Measurements from ENCODE around the gene C16orf54.
A peak's percentile ranks its signal among the peaks of the same experiment; 100 is the strongest.
"Not testable (repeated sequence)": the region's sequence is repeated elsewhere in the genome, so short reads cannot be mapped to it uniquely, and the experiment has no call there.

Gene C16orf54

DNA sequence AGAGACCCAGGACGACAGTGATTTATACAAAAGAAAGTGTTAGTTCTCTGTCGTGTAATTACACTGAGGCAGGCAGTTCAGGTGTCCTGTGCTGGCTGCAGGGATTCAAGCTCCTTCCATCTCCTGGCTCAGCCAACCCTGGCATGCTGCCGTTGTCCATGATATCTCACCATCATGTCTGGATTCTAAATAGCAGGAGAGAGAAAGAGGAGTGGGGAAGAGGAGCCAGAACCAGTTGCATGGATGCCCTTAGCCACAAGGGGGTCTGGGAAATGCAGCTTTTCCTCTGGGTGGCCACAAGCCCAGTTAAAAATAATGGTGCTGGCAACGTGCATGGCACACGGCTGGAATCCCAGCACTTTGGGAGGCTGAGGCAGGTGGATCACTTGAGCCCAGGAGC lies 9.7 kb downstream of the C16orf54 start:
- Histone ChIP-seq H3K4me1 (ENCODE audit: control insufficient read depth, insufficient read depth, low read length) (no peaks in the 10 kb centered on the region), H3K4me3 (ENCODE audit: low read length) (no peak overlapping the region), H3K9ac (ENCODE audit: low read length) (no peak overlapping the region), H3K36me3 (ENCODE audit: control insufficient read depth, insufficient read depth, low read length, severe bottlenecking) (no peaks in the 10 kb centered on the region), H3K9me3 (ENCODE audit: control insufficient read depth, low read length) (peaks cover 4% of the 10 kb centered on the region), H3K27me3 (replicated peaks; ENCODE audit: control insufficient read depth, insufficient read depth, low read length) (peaks cover 31% of the 10 kb centered on the region)
- no peak for DNase-seq (ENCODE audit: low read depth)

DNA sequence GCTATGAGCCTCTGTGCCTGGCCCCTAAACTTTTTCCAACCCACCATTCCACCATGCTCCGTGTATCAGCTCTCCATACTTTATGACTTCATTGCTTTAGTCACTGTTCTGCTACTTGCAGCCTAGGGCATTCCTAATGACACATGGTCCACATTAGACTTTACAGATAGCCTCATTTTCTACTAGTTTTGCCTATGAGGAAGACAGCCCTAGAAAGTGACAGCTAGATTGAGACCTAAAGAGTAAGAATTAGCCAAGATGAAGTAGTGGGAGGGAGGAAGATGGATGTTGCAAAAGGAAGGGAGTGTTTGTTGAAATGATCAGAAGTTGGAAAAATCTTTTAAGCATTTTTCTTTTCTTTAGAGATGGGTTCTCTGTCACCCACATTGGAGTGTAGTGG lies 11.0 kb downstream of the C16orf54 start:
- H3K27me3 ChIP-seq (replicated peaks; ENCODE audit: control insufficient read depth, insufficient read depth, low read length), result peaks cover 24% of the 10 kb centered on the region
- no peaks in the 10 kb centered on the region for H3K4me1 ChIP-seq (ENCODE audit: control insufficient read depth, insufficient read depth, low read length)
- no peak for DNase-seq (ENCODE audit: low read depth)
- peaks cover 4% of the 10 kb centered on the region for H3K9me3 ChIP-seq (ENCODE audit: control insufficient read depth, low read length)
- H3K4me3 ChIP-seq (ENCODE audit: low read length), result no peak overlapping the region
- no peak overlapping the region for H3K9ac ChIP-seq (ENCODE audit: low read length)
- H3K36me3 ChIP-seq (ENCODE audit: control insufficient read depth, insufficient read depth, low read length, severe bottlenecking), result no peaks in the 10 kb centered on the region

DNA sequence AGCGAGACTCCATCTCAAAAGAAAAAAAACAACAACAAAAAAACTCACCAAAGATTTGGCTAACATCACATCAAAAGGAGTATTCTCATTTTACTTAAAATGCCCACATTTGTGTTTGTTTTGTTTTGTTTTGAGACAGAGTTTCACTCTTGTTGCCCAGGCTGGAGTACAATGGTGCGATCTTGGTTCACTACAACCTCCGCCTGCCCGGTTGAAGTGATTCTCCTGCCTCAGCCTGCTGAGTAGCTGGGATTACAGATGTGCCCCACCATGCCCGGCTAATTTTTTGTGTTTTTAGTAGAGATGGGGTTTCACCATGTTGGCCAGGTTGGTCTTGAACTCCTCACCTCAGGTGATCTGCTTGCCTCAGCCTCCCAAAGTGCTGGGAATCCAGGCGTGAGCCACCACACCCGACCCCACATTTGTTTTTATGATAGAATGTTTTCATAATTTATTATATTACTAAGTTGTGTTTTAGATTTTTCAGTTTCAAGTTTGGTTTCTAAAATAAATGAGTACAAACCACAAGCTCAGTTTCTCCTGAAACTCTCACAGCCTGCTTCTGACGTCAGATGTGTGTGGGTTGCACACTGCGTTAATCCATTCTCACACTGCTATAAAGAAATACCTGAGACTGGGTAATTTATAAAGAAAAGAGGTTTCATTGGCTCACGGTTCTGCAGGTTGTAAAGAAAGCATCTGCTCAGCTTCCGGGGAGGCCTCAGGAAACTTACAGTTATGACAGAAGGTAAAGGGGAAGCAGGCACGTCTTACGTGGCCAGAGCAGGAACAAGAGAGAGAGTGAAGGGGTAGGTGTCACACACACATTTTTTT lies 13.8 kb downstream of the C16orf54 start:
- not testable (repeated sequence) for H3K9me3 ChIP-seq (ENCODE audit: control insufficient read depth, low read length); H3K36me3 ChIP-seq (ENCODE audit: control insufficient read depth, insufficient read depth, low read length, severe bottlenecking); DNase-seq (ENCODE audit: low read depth); H3K4me1 ChIP-seq (ENCODE audit: control insufficient read depth, insufficient read depth, low read length); H3K9ac ChIP-seq (ENCODE audit: low read length); H3K4me3 ChIP-seq (ENCODE audit: low read length)
- peaks cover 24% of the 10 kb centered on the region for H3K27me3 ChIP-seq (replicated peaks; ENCODE audit: control insufficient read depth, insufficient read depth, low read length)

DNA sequence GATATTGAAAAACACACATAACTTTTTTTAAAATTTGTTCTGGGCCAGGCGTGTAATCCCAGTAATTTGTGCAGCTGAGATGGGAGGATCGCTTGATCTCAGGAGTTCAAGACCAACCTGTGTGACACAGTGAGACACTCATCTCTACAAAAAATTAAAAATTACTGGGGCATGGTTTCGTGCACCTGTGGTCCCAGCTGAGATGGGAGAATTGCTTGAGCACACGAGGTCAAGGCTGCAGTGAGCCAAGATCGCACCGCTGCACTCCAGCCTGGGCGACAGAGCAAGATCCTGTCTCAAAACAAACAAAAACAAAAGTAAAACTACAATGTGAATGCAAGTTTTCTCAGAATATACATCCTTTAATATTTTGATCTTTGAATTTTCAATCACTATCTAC lies 15.1 kb downstream of the C16orf54 start:
- H3K9me3 ChIP-seq (ENCODE audit: control insufficient read depth, low read length), result peaks cover 4% of the 10 kb centered on the region
- no peak for DNase-seq (ENCODE audit: low read depth)
- H3K36me3 ChIP-seq (ENCODE audit: control insufficient read depth, insufficient read depth, low read length, severe bottlenecking), result no peaks in the 10 kb centered on the region
- no peak overlapping the region for H3K4me3 ChIP-seq (ENCODE audit: low read length)
- no peak overlapping the region for H3K9ac ChIP-seq (ENCODE audit: low read length)
- H3K27me3 ChIP-seq (replicated peaks; ENCODE audit: control insufficient read depth, insufficient read depth, low read length), result peaks cover 17% of the 10 kb centered on the region
- peaks cover 5% of the 10 kb centered on the region for H3K4me1 ChIP-seq (ENCODE audit: control insufficient read depth, insufficient read depth, low read length)

DNA sequence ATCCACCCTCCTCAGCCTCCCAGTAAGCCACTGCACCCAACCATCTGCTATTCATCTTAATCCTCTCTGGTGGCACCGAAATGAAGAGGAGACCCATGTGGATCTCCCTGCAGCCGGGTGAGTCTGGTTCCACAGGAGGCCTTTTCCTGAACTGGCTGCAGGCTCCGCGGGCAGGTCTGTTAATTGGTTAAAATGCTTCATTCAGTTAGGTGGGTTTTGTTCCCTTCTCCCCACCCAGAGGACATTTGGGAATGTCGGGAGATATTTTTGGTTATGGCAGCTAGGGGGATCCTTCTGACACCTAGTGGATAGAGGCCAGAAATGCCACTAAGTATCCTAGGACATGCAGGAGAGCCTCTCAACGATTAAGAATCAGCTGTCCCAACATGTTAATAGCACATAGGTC lies 16.7 kb downstream of the C16orf54 start:
- peak; percentile 71 for DNase-seq (ENCODE audit: low read depth)
- Histone ChIP-seq H3K9me3 (ENCODE audit: control insufficient read depth, low read length) (no peaks in the 10 kb centered on the region), H3K4me1 (ENCODE audit: control insufficient read depth, insufficient read depth, low read length) (peaks cover 5% of the 10 kb centered on the region), H3K9ac (ENCODE audit: low read length) (peak overlapping the region; percentile 16), H3K27me3 (replicated peaks; ENCODE audit: control insufficient read depth, insufficient read depth, low read length) (peaks cover 11% of the 10 kb centered on the region), H3K36me3 (ENCODE audit: control insufficient read depth, insufficient read depth, low read length, severe bottlenecking) (no peaks in the 10 kb centered on the region), H3K4me3 (ENCODE audit: low read length) (peak overlapping the region; percentile 34)

DNA sequence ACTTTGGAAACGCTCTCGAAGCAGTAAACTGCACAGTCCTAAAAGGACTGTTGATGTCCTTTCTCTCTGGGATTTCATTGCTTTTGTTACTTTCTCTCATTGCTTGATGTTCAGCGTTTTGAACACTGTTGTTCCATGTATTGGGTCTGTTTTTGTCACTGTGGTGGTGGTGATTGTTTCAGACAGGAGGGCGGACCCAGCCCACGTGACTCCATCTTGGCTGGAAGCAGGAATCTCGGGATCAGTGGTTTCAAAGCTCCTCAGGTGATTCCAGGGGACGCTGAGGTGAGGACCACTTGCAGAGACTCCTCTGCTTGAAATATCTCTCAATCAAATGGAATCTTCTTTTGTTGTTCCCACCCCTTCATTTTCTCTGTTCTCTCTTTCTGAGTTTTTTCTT lies 18.3 kb downstream of the C16orf54 start:
- DNase-seq (ENCODE audit: low read depth), result no peak
- peaks cover 5% of the 10 kb centered on the region for H3K4me1 ChIP-seq (ENCODE audit: control insufficient read depth, insufficient read depth, low read length)
- H3K27me3 ChIP-seq (replicated peaks; ENCODE audit: control insufficient read depth, insufficient read depth, low read length), result peaks cover 11% of the 10 kb centered on the region
- no peak overlapping the region for H3K4me3 ChIP-seq (ENCODE audit: low read length)
- no peaks in the 10 kb centered on the region for H3K36me3 ChIP-seq (ENCODE audit: control insufficient read depth, insufficient read depth, low read length, severe bottlenecking)
- H3K9ac ChIP-seq (ENCODE audit: low read length), result no peak overlapping the region
- H3K9me3 ChIP-seq (ENCODE audit: control insufficient read depth, low read length), result no peaks in the 10 kb centered on the region

DNA sequence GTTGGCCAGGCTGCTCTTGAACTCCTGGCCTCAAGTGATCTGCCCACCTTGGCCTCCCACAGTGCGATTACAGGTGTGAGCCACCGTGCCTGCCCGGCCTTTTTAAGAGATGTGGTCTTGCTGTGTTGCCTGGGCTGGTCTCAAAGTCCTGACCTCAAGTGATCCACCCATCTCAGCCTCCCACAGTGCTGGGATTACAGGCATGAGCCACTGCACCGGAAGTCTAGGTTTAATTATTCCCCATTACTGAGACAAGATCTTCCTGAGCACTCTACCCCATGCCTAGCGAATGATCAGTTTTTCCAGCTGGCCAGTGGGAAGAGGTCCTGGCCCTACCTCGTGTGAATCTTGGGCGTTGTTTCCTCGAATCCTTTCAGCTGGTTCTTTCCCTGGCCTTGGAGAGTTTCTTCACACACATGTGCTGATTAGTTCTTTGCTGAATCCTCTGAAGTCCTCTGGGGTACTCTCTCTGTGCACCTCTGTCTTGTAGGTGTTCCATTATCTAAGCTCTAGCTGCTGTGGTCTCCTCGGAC lies 18.9 kb downstream of the C16orf54 start:
- no peaks in the 10 kb centered on the region for H3K9me3 ChIP-seq (ENCODE audit: control insufficient read depth, low read length)
- H3K27me3 ChIP-seq (replicated peaks; ENCODE audit: control insufficient read depth, insufficient read depth, low read length), result peaks cover 11% of the 10 kb centered on the region
- no peaks in the 10 kb centered on the region for H3K36me3 ChIP-seq (ENCODE audit: control insufficient read depth, insufficient read depth, low read length, severe bottlenecking)
- no peak for DNase-seq (ENCODE audit: low read depth)
- H3K9ac ChIP-seq (ENCODE audit: low read length), result no peak overlapping the region
- H3K4me1 ChIP-seq (ENCODE audit: control insufficient read depth, insufficient read depth, low read length), result peaks cover 5% of the 10 kb centered on the region
- H3K4me3 ChIP-seq (ENCODE audit: low read length), result no peak overlapping the region

DNA sequence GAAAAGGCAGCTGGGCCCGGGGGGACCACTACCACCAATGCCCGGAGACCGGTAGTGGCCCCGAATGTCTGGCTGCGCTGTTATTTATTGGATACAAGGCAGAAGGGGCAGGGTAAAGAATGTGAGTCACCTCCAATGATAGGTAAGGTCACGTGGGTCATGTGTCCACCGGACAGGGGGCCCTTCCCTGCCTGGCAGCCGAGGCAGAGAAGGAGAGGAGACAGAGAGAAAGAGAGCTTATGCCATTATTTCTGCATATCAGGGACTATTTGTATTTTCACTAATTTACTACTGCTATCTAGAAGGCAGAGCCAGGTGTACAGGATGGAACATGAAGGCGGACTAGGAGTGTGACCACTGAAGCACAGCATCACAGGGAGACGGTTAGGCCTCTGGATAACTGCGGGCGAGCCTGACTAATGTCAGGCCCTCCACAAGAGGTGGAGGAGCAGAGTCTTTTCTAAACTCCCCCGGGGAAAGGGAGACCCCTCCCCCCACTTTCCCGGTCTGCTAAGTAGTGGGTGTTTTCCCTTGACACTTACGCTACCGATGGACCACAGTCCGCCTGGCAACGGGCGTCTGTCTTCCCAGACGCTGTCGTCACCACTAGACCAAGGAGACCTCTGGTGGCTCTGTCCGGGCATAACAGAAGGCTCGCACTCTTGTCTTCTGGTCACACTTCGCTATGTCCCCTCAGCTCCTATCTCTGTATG lies 24.5 kb downstream of the C16orf54 start:
- H3K9ac ChIP-seq (ENCODE audit: low read length); H3K36me3 ChIP-seq (ENCODE audit: control insufficient read depth, insufficient read depth, low read length, severe bottlenecking); H3K4me3 ChIP-seq (ENCODE audit: low read length); H3K27me3 ChIP-seq (replicated peaks; ENCODE audit: control insufficient read depth, insufficient read depth, low read length); H3K9me3 ChIP-seq (ENCODE audit: control insufficient read depth, low read length); H3K4me1 ChIP-seq (ENCODE audit: control insufficient read depth, insufficient read depth, low read length): not testable (repeated sequence)
- peak; percentile 69 for DNase-seq (ENCODE audit: low read depth)

DNA sequence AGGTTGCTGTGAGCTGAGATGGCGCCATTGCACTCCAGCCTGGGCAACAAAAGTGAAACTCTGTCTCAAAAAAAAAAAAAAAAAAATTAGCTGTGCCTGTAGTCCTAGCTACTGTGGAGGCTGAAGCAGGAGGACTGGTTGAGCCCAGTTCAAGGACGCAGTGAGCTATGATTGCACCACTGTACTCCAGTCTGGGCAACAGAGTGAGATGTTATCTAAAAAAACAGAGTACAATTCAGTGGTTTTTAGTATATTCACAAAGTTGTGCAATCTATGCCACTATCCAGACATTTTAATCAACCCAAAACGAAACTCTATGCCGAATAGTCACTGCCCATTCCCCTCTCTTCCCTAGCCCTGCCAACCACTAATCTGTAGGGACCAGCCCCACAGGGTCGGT lies 25.1 kb downstream of the C16orf54 start:
- peaks cover 8% of the 10 kb centered on the region for H3K27me3 ChIP-seq (replicated peaks; ENCODE audit: control insufficient read depth, insufficient read depth, low read length)
- H3K4me1 ChIP-seq (ENCODE audit: control insufficient read depth, insufficient read depth, low read length), result no peaks in the 10 kb centered on the region

DNA sequence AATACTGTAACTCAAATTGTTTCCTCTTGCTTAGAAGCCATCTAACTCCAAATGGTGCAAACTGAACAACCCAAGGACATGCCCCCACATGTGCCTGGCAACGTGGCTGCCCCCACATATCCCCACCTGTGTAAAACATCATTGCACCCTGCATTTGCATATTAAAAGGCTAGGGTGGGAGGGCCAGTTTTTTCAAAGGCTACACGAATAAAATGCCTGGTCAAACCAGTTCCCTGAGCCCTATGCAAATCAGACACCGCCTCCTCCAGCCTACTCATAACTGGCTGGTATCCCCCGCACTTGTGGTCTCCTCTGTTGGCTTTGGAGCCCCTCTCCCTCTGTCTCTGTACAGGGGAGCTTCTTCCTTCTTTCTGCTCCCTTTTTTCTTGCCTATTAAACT lies 26.7 kb downstream of the C16orf54 start:
- no peak overlapping the region for H3K4me3 ChIP-seq (ENCODE audit: low read length)
- H3K27me3 ChIP-seq (replicated peaks; ENCODE audit: control insufficient read depth, insufficient read depth, low read length), result peaks cover 15% of the 10 kb centered on the region
- no peaks in the 10 kb centered on the region for H3K36me3 ChIP-seq (ENCODE audit: control insufficient read depth, insufficient read depth, low read length, severe bottlenecking)
- no peak for DNase-seq (ENCODE audit: low read depth)
- H3K4me1 ChIP-seq (ENCODE audit: control insufficient read depth, insufficient read depth, low read length), result no peaks in the 10 kb centered on the region
- H3K9me3 ChIP-seq (ENCODE audit: control insufficient read depth, low read length), result no peaks in the 10 kb centered on the region
- no peak overlapping the region for H3K9ac ChIP-seq (ENCODE audit: low read length)

More for the DNA sequence above, 25.1 kb downstream of the C16orf54 start:
- peak; percentile 13 for DNase-seq (ENCODE audit: low read depth)
- Histone ChIP-seq H3K9me3 (ENCODE audit: control insufficient read depth, low read length) (no peaks in the 10 kb centered on the region), H3K4me3 (ENCODE audit: low read length) (no peak overlapping the region), H3K36me3 (ENCODE audit: control insufficient read depth, insufficient read depth, low read length, severe bottlenecking) (no peaks in the 10 kb centered on the region), H3K9ac (ENCODE audit: low read length) (no peak overlapping the region)

DNA sequence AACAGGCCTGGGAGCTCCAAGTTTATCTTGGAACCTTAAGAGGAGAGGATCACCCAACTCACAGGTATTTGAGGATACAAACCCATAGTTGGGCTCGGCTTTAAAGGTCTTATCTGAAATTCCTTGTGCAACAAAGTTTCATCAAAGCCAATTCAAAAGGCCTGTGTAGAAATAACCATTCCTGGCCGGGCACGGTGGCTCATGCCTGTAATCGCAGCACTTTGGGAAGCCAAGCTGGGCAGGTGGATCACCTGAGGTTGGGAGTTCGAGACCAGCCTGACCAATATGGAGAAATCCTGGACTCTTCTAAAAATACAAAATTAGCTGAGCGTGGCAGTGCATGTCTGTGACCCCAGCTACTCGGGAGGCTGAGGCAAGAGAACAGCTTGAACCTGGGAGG lies 28.7 kb downstream of the C16orf54 start:
- no peak for DNase-seq (ENCODE audit: low read depth)
- no peaks in the 10 kb centered on the region for H3K4me1 ChIP-seq (ENCODE audit: control insufficient read depth, insufficient read depth, low read length)
- H3K9ac ChIP-seq (ENCODE audit: low read length), result no peak overlapping the region
- H3K36me3 ChIP-seq (ENCODE audit: control insufficient read depth, insufficient read depth, low read length, severe bottlenecking), result no peaks in the 10 kb centered on the region
- H3K4me3 ChIP-seq (ENCODE audit: low read length), result no peak overlapping the region
- no peaks in the 10 kb centered on the region for H3K9me3 ChIP-seq (ENCODE audit: control insufficient read depth, low read length)
- H3K27me3 ChIP-seq (replicated peaks; ENCODE audit: control insufficient read depth, insufficient read depth, low read length), result peaks cover 15% of the 10 kb centered on the region
